Panc1 (cell line): ENCODE results near the gene PRKAG2.

Experiments used
- POLR2AphosphoS5 ChIP-seq: IDR thresholded peaks from 2 replicates; pipeline ENCODE4 v1.6.1; 2012; ENCODE audit warnings: mild to moderate bottlenecking, low read depth, low read length, moderate library complexity
- SIN3A ChIP-seq: IDR thresholded peaks from 2 replicates; pipeline ENCODE4 v1.6.1; 2012; ENCODE audit warnings: low read depth, mild to moderate bottlenecking, low read length, moderate library complexity, borderline replicate concordance; ENCODE audit not compliant: insufficient read depth
- TF ChIP-seq, protein P1 (sequence below): fragments of 450-650 bp; IDR thresholded peaks from 2 replicates; pipeline ENCODE4 v1.5.1; 2017; ENCODE audit warnings: mild to moderate bottlenecking
- TF ChIP-seq, protein P2 (sequence below), 2 experiments: IDR thresholded peaks; 2 replicates each; pipeline ENCODE4 v1.6.1; 2011 to 2012; ENCODE audit warnings: low read depth in 2 of 2, control low read depth in 1 of 2, low read length in 1 of 2, mild to moderate bottlenecking in 1 of 2, moderate library complexity in 1 of 2; ENCODE audit not compliant: insufficient read depth in 1 of 2

DNA sequence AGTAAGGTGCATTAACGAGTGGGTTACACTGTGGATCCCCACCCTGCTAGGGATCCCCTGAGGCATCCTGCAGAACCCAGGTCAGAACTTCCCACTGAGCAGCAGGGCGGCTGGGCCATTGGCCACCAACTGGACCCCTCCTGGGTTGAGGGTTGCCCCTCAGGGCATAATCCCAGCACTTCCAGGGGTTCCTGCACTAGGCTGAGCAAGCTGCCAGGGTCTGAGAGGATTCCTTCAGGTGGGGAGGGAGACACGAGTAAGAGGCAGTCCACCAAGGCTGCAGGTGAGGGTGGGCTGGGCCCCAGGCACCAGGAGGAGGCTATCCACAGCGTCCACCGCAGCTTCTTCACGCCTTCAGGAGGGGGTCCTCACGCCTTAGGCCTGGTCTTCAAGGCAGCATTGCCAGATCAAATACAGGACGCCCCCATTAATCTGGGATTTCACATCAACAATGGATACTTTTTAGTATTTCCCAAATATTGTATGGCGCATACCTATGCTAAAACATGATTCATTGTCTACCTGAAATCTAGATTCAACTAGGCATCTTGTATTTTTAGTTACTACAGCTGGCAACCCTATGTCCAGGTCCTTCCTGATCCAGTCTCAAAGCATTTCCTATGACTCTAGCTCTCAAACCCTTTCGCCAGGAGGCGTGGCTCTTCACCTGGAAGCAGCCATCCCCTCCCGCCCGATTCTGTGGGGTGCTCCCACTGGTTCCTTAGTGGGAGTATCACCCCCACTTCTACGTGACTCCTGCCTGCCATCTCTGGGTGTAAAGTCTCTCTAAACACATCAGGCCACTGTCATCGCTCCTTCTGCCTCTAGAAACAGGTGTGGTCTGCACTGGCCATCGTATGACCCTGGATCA is 4.1 kb downstream of the PRKAG2 start:
- TF ChIP-seq POLR2AphosphoS5, result no peak
- TF ChIP-seq, protein P1, sequence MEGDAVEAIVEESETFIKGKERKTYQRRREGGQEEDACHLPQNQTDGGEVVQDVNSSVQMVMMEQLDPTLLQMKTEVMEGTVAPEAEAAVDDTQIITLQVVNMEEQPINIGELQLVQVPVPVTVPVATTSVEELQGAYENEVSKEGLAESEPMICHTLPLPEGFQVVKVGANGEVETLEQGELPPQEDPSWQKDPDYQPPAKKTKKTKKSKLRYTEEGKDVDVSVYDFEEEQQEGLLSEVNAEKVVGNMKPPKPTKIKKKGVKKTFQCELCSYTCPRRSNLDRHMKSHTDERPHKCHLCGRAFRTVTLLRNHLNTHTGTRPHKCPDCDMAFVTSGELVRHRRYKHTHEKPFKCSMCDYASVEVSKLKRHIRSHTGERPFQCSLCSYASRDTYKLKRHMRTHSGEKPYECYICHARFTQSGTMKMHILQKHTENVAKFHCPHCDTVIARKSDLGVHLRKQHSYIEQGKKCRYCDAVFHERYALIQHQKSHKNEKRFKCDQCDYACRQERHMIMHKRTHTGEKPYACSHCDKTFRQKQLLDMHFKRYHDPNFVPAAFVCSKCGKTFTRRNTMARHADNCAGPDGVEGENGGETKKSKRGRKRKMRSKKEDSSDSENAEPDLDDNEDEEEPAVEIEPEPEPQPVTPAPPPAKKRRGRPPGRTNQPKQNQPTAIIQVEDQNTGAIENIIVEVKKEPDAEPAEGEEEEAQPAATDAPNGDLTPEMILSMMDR, result no peak
- TF ChIP-seq, protein P2, sequence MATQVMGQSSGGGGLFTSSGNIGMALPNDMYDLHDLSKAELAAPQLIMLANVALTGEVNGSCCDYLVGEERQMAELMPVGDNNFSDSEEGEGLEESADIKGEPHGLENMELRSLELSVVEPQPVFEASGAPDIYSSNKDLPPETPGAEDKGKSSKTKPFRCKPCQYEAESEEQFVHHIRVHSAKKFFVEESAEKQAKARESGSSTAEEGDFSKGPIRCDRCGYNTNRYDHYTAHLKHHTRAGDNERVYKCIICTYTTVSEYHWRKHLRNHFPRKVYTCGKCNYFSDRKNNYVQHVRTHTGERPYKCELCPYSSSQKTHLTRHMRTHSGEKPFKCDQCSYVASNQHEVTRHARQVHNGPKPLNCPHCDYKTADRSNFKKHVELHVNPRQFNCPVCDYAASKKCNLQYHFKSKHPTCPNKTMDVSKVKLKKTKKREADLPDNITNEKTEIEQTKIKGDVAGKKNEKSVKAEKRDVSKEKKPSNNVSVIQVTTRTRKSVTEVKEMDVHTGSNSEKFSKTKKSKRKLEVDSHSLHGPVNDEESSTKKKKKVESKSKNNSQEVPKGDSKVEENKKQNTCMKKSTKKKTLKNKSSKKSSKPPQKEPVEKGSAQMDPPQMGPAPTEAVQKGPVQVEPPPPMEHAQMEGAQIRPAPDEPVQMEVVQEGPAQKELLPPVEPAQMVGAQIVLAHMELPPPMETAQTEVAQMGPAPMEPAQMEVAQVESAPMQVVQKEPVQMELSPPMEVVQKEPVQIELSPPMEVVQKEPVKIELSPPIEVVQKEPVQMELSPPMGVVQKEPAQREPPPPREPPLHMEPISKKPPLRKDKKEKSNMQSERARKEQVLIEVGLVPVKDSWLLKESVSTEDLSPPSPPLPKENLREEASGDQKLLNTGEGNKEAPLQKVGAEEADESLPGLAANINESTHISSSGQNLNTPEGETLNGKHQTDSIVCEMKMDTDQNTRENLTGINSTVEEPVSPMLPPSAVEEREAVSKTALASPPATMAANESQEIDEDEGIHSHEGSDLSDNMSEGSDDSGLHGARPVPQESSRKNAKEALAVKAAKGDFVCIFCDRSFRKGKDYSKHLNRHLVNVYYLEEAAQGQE (IDR thresholded peaks at IDR 0.05; ENCODE audit: insufficient read depth in 1 of 2, low read depth in 2 of 2, low read length in 1 of 2), result no peak
- no peak for TF ChIP-seq SIN3A
